ENCODE data around the gene LIMS1. TPM values are rescaled to one million over a fixed set of nuclear protein-coding genes. Genes with fewer than 3 reads are reported as not detected.

LIMS1 gene
- total and polyA plus RNA-seq, 2 of the 13 experiments (the other 11 are each of a cell fraction or from before 2014, with no cell fraction given): 38.3 to 49.6 TPM

DNA sequence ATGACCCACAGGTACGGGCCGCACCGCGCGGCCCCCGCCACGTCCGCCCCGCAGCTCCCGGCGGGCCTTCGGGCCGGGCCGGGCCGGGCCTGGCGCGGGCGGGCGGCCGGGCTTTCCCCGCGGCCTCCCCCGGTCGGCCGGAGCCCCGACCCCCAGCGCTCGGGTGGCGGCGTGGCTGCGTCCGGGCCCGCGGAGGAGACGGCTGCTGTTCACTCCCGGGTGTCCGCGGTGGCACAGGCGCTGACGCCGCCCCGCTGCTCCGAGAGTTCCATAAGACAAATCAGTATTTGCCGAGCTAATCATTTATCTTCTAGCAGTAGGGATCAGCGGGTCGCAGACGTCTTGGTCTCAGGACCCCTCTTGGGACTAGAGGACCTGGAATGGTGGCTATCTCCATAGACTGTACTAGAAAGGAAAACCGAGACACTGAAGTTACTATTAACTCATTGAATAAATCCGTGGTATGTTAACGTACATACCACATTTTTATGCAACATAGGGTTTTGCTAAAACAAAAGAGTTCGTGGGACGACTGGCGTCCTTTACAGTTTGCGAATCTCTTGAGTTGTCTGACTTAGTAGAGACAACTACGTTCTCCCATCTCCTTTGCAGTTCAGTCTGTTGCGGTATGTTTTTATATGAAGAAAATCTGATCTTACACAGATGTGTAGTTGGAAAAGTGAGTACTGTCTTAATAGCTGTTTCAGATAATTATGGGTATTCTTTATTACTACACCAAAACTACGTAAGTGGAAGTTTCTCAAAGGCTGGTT, 500 bp downstream of the LIMS1 start (continued):
- TF ChIP-seq ZNF605 (CRISPR knock-in tag; IDR thresholded peaks at IDR 0.05) (no peak; the same call in 1 of the 2 replicates), SRF (IDR thresholded peaks at IDR 0.05; ENCODE audit: low read depth, low read length) (no peak), CREB1 (IDR thresholded peaks at IDR 0.05) (no peak), CREB1 (CRISPR knock-in tag; IDR thresholded peaks at IDR 0.05) (no peak), ZEB1 (IDR thresholded peaks at IDR 0.05; ENCODE audit: insufficient replicate concordance, low read depth) (peak; percentile 44), POLR2A (IDR thresholded peaks at IDR 0.05; ENCODE audit: insufficient read depth in 1 of 2, low read depth in 2 of 2, low read length in 2 of 2) (peak in 1 of 2 experiments; percentile 6; a peak in 2 of 4 replicates), RELA (CRISPR knock-in tag; IDR thresholded peaks at IDR 0.05) (no peak), PLRG1 (conservative IDR thresholded peaks at IDR 0.05) (no peak), GATA4 (IDR thresholded peaks at IDR 0.05; ENCODE audit: borderline replicate concordance, low read depth) (no peak), ZNF44 (CRISPR knock-in tag; IDR thresholded peaks at IDR 0.05) (no peak), ZFP36L2 (CRISPR knock-in tag; IDR thresholded peaks at IDR 0.05) (no peak), ZMYM3 (CRISPR knock-in tag; IDR thresholded peaks at IDR 0.05) (no peak), ETV6 (CRISPR knock-in tag; conservative IDR thresholded peaks at IDR 0.05) (no peak), TAF1 (CRISPR knock-in tag; IDR thresholded peaks at IDR 0.05) (no peak)
- TF ChIP-seq, protein P1, sequence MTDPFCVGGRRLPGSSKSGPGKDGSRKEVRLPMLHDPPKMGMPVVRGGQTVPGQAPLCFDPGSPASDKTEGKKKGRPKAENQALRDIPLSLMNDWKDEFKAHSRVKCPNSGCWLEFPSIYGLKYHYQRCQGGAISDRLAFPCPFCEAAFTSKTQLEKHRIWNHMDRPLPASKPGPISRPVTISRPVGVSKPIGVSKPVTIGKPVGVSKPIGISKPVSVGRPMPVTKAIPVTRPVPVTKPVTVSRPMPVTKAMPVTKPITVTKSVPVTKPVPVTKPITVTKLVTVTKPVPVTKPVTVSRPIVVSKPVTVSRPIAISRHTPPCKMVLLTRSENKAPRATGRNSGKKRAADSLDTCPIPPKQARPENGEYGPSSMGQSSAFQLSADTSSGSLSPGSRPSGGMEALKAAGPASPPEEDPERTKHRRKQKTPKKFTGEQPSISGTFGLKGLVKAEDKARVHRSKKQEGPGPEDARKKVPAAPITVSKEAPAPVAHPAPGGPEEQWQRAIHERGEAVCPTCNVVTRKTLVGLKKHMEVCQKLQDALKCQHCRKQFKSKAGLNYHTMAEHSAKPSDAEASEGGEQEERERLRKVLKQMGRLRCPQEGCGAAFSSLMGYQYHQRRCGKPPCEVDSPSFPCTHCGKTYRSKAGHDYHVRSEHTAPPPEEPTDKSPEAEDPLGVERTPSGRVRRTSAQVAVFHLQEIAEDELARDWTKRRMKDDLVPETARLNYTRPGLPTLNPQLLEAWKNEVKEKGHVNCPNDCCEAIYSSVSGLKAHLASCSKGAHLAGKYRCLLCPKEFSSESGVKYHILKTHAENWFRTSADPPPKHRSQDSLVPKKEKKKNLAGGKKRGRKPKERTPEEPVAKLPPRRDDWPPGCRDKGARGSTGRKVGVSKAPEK (CRISPR knock-in tag; IDR thresholded peaks at IDR 0.05; ENCODE audit: borderline replicate concordance): no peak
- TF ChIP-seq, protein P2, sequence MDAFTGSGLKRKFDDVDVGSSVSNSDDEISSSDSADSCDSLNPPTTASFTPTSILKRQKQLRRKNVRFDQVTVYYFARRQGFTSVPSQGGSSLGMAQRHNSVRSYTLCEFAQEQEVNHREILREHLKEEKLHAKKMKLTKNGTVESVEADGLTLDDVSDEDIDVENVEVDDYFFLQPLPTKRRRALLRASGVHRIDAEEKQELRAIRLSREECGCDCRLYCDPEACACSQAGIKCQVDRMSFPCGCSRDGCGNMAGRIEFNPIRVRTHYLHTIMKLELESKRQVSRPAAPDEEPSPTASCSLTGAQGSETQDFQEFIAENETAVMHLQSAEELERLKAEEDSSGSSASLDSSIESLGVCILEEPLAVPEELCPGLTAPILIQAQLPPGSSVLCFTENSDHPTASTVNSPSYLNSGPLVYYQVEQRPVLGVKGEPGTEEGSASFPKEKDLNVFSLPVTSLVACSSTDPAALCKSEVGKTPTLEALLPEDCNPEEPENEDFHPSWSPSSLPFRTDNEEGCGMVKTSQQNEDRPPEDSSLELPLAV (CRISPR knock-in tag; conservative IDR thresholded peaks at IDR 0.05; ENCODE audit: low read depth): no peak
- TF ChIP-seq, protein P3, sequence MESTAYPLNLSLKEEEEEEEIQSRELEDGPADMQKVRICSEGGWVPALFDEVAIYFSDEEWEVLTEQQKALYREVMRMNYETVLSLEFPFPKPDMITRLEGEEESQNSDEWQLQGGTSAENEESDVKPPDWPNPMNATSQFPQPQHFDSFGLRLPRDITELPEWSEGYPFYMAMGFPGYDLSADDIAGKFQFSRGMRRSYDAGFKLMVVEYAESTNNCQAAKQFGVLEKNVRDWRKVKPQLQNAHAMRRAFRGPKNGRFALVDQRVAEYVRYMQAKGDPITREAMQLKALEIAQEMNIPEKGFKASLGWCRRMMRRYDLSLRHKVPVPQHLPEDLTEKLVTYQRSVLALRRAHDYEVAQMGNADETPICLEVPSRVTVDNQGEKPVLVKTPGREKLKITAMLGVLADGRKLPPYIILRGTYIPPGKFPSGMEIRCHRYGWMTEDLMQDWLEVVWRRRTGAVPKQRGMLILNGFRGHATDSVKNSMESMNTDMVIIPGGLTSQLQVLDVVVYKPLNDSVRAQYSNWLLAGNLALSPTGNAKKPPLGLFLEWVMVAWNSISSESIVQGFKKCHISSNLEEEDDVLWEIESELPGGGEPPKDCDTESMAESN (CRISPR knock-in tag; conservative IDR thresholded peaks at IDR 0.05): peak; percentile 57; the same call in 1 of the 2 replicates
- TF ChIP-seq, protein P4, sequence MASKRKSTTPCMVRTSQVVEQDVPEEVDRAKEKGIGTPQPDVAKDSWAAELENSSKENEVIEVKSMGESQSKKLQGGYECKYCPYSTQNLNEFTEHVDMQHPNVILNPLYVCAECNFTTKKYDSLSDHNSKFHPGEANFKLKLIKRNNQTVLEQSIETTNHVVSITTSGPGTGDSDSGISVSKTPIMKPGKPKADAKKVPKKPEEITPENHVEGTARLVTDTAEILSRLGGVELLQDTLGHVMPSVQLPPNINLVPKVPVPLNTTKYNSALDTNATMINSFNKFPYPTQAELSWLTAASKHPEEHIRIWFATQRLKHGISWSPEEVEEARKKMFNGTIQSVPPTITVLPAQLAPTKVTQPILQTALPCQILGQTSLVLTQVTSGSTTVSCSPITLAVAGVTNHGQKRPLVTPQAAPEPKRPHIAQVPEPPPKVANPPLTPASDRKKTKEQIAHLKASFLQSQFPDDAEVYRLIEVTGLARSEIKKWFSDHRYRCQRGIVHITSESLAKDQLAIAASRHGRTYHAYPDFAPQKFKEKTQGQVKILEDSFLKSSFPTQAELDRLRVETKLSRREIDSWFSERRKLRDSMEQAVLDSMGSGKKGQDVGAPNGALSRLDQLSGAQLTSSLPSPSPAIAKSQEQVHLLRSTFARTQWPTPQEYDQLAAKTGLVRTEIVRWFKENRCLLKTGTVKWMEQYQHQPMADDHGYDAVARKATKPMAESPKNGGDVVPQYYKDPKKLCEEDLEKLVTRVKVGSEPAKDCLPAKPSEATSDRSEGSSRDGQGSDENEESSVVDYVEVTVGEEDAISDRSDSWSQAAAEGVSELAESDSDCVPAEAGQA (IDR thresholded peaks at IDR 0.05; ENCODE audit: low read depth): no peak
- TF ChIP-seq, protein P4 (CRISPR knock-in tag; IDR thresholded peaks at IDR 0.05; ENCODE audit: borderline replicate concordance): 0 out of 2 replicates have a peak, but pooled peaks have one; percentile 15
